ENCODE results near the gene FAM25A.
"Not testable (repeated sequence)": the region's sequence is repeated elsewhere in the genome, so short reads cannot be mapped to it uniquely, and the experiment has no call there.

FAM25A gene

DNA sequence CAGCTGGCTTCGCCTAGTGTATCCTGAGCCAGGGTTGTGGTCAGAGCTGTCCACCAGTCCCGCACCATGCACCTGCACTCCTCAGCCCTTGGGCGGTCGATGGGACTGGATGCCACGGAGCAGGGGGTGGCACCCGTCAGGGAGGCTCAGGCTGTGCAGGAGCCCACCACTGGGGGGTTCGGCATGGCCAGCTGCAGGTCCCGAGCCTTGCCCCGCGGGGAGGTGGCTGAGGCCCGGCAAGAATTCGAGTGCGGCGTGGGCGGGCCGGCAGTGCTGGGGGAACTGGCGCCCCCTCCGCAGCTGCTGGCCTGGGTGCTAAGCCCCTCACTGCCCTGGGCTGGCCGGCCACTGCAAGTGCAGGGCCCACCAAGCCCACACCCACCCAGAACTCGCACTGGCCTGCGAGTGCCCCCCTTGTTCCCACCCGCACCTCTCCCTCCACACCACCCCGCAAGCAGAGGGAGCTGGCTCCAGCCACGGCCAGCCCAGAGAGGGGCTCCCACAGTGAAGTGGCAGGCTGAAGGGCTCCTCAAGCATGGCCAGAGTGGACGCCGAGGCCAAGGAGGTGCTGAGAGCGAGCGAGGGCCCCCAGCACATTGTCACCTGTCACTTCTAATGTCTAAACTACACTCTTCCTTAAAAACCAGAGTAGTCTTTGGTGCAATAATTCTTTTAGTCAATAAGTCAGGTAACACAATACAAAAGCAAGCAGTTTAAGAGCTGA is 11.0 kb downstream of the FAM25A start:
- Mint-ChIP-seq H3K4me1 (ENCODE audit: low read depth) (no peaks in the 10 kb centered on the region), H3K27me3 (no peaks in the 10 kb centered on the region), H3K9me3 (ENCODE audit: low read depth) (no peaks in the 10 kb centered on the region), H3K27ac (no peak overlapping the region), H3K4me3 (no peak overlapping the region), H3K36me3 (no peaks in the 10 kb centered on the region)

DNA sequence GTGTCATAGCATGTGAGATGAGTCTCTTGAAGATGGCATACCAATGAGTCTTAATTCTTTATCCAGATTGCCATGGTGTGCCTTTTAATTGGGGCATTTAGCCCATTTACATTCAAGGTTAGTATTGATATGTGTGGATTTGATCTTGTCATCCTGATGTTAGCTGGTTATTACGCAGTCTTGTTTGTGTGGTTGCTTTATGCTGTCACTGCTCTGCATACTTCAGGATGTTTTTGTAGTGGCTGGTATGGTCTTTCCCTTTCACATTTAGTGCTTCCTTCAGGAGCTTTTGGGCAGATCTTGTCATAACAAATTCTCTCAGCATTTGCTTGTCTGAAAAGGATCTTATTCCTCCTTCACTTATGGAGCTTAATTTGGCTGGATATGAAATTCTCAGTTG is 16.5 kb downstream of the FAM25A start:
- H3K4me3 Mint-ChIP-seq = no peak overlapping the region
- no peaks in the 10 kb centered on the region for H3K27me3 Mint-ChIP-seq
- H3K9me3 Mint-ChIP-seq (ENCODE audit: low read depth) = no peaks in the 10 kb centered on the region
- no peaks in the 10 kb centered on the region for H3K4me1 Mint-ChIP-seq (ENCODE audit: low read depth)
- H3K27ac Mint-ChIP-seq = no peak overlapping the region
- H3K36me3 Mint-ChIP-seq = peaks cover 4% of the 10 kb centered on the region

DNA sequence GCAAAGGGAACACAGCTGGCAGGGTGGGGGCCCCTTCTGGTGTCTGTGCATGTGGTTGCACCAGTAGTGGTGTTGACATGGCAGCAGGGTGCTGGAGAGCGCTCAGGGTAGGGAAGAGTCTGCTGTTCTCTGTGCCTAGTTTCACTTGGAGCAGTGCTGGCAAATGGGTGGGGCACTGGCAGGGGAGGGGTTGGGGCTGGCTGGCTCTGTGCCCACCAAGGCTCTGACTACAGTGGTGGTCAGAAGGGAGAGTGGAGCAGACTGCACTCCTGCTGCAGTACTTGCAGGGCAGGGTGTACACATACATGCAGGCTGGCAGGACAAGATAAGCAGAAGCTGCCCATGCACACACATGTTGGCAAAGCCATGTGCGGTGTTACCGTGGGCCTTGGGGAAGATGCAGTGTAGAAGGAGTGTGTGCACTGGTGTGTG is 18.2 kb downstream of the FAM25A start:
- Mint-ChIP-seq H3K27me3 (no peaks in the 10 kb centered on the region), H3K9me3 (ENCODE audit: low read depth) (no peaks in the 10 kb centered on the region), H3K4me3 (no peak overlapping the region), H3K36me3 (peaks cover 8% of the 10 kb centered on the region), H3K27ac (no peak overlapping the region), H3K4me1 (ENCODE audit: low read depth) (no peaks in the 10 kb centered on the region)

DNA sequence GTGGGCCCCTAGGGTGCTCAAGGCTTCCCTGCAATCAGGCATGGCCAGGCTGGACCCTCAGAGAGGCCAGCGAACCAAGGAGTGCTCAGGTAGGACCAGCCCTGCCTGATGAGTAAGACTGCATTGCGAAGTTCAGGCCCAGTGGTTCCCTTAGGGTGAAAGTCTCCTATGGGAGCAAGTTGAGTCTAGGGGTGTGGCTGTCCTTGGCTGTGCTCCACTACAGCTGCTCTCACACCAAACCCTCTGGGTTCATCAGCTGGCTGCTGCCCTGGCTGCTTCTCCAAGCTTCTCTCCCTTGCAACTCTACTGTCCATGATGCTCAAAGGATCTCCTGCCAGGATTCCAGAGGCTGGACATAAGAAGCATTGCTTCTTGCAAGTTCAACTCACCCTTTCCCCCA is 18.7 kb downstream of the FAM25A start:
- Mint-ChIP-seq H3K36me3 (peaks cover 8% of the 10 kb centered on the region), H3K27me3 (no peaks in the 10 kb centered on the region), H3K4me1 (ENCODE audit: low read depth) (no peaks in the 10 kb centered on the region), H3K9me3 (ENCODE audit: low read depth) (no peaks in the 10 kb centered on the region), H3K4me3 (no peak overlapping the region), H3K27ac (no peak overlapping the region)

DNA sequence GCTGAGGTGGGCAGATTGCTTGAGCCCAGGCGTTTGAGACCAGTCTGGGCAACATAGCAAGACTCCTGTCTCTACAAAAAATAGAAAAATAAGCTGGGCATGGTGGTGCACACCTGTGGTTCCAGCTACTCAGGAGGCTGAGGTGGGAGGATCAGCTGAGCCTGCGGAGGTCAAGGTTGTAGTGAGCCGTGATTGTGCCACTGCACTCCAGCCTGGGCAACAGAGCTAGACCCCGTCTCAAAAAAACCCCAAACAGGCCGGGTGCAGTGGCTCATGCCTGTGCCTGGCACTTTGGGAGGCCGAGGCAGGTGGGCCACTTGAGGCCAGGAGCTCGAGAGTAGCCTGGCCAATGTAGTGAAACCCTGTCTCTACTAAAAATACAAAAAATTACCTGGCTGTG is 23.5 kb downstream of the FAM25A start:
- not testable (repeated sequence) for H3K9me3 Mint-ChIP-seq (ENCODE audit: low read depth); H3K4me3 Mint-ChIP-seq; H3K4me1 Mint-ChIP-seq (ENCODE audit: low read depth); H3K27ac Mint-ChIP-seq; H3K27me3 Mint-ChIP-seq
- peaks cover 14% of the 10 kb centered on the region for H3K36me3 Mint-ChIP-seq

DNA sequence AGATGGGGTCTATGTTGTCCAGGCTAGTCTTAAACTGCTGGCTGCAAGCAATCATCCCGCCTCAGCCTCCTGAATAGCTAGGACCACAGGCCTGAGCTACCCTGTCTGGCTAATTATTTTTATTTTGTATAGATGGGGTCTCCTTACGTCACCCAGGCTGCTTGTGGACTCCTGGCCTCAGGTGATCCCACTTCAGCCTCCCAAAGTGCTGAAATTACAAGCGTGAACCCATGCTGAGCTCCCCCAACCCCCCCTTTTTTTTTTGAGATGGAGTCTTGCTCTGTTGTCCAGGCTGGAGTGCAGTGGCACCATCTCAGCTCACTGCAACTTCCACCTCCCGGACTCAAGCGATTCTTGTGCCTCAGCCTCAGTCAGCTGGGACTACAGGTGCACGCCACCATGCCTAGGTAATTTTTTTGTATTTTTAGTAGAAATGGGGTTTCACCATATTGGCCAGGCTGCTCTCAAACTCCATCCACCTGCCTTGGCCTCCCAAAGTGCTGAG is 25.4 kb downstream of the FAM25A start:
- Mint-ChIP-seq H3K9me3 (ENCODE audit: low read depth) (no peaks in the 10 kb centered on the region), H3K4me1 (ENCODE audit: low read depth) (no peaks in the 10 kb centered on the region), H3K27me3 (no peaks in the 10 kb centered on the region), H3K36me3 (peaks cover 16% of the 10 kb centered on the region), H3K4me3 (no peak overlapping the region), H3K27ac (no peak overlapping the region)

DNA sequence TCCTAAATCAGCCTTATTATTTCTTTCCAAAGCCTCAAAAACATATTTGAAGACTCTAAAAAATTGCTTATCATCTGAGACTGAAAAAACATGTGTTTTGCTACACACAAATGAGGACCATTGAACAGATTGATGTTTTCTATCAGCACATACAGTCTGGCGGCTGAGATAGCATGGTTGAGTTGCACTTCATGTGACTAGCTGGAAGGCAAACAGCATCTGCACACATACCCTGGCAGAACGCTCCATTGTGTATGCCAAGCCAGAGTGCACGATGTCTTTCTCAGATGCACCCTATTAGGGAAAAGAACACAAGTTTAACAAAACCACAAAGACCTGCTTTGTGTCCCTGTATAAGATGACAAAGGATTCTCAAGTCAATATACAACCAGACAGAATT is 33.0 kb downstream of the FAM25A start:
- Mint-ChIP-seq H3K27ac (no peak overlapping the region), H3K9me3 (ENCODE audit: low read depth) (no peaks in the 10 kb centered on the region), H3K4me1 (ENCODE audit: low read depth) (no peaks in the 10 kb centered on the region), H3K36me3 (peaks cover 13% of the 10 kb centered on the region), H3K27me3 (no peaks in the 10 kb centered on the region), H3K4me3 (no peak overlapping the region)

DNA sequence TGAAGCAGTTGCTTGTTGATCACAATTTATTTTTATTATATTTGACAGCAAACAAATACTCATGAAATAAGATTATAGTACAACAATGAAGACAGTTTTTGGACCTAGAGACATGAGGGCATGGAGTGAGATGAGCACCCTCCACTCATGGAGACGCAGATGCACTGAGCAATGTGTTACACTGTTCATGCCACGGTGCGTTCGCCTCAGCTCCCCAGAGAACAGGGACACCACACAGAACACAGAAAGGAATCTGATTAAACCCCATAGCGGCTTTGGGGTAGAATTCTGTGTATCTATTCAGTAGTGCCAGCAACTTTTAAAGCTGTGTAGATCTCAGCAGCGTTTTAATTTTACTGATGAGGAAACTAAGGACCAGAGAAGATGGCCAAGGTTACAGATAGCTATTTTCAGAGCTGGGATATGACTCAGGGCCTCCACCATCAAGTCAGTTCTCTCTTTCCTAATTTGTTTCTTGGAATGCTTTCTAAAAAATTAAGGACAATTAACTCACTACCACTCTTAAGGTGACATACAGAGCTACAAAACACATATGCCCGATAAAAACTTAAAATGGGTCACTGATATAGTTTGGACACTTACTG is 33.6 kb downstream of the FAM25A start:
- H3K4me1 Mint-ChIP-seq (ENCODE audit: low read depth) = no peaks in the 10 kb centered on the region
- no peak overlapping the region for H3K4me3 Mint-ChIP-seq
- H3K36me3 Mint-ChIP-seq = peaks cover 13% of the 10 kb centered on the region
- H3K27ac Mint-ChIP-seq = no peak overlapping the region
- H3K27me3 Mint-ChIP-seq = no peaks in the 10 kb centered on the region
- no peaks in the 10 kb centered on the region for H3K9me3 Mint-ChIP-seq (ENCODE audit: low read depth)

DNA sequence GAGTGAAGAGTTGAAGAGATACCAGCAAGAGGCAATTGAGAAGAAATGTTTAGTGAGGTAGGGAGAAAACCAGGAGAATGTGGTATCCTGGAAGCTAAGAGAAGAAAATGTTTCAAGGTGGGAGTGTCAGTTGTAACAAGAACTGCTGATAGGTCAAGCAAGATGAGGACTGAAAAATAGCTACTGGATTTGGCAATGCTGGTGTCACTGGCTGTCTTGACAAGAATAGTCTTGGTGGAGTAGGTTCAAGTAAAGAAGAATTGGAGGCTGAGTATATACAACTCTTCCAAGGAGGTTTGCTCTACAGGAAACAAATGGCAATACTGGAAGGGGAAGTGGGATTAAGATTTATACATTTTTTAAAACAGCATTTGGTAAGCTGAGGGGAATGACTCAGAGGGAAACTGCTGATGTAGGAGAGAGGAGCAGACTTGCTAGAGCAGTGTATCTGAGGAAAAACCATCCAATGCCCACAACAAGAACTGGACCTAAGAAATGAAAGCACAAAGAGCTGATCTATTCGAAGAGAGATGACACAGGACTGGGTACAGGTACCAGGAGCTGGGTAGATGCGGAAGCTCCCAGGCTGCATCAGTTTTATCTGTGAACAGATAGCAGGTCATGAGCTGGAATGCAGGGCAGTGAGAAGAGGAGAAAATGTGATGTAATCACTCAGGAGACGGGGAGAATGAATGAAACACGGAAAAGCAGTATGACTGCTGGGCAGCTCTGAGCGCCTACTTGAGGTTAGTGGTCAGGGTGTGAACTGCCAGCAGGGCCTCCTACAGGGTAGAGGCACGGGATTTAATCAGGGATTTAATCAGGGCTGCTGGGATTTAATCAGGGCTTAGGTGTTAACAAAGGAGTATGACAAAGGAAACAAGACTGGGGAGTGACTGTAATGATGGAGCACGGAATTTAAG is 34.5 kb downstream of the FAM25A start:
- Mint-ChIP-seq H3K27ac (no peak overlapping the region), H3K36me3 (peaks cover 12% of the 10 kb centered on the region), H3K4me1 (ENCODE audit: low read depth) (no peaks in the 10 kb centered on the region), H3K9me3 (ENCODE audit: low read depth) (no peaks in the 10 kb centered on the region), H3K27me3 (no peaks in the 10 kb centered on the region), H3K4me3 (no peak overlapping the region)

DNA sequence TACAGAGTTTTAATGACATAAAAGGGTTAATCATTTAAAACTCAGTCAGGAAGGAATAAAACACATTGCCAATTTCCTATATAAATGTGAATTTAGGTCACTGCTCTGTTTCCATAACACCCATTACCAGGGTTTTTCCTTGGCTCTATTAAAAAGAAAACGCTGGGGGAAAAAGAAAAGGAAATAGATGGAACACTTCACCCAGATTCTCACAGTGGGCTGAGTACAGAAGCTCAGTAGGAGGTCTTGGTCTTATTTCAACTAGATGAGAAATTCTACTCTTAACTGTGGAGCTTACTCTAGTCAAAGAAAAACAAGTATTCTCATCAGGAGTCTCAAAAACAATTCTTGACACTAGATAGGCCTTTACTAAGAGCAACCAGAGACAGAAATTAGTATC is 38.1 kb downstream of the FAM25A start:
- no peak overlapping the region for H3K4me3 Mint-ChIP-seq
- no peaks in the 10 kb centered on the region for H3K9me3 Mint-ChIP-seq (ENCODE audit: low read depth)
- H3K4me1 Mint-ChIP-seq (ENCODE audit: low read depth) = no peaks in the 10 kb centered on the region
- peaks cover 6% of the 10 kb centered on the region for H3K36me3 Mint-ChIP-seq
- no peaks in the 10 kb centered on the region for H3K27me3 Mint-ChIP-seq
- H3K27ac Mint-ChIP-seq = no peak overlapping the region

DNA sequence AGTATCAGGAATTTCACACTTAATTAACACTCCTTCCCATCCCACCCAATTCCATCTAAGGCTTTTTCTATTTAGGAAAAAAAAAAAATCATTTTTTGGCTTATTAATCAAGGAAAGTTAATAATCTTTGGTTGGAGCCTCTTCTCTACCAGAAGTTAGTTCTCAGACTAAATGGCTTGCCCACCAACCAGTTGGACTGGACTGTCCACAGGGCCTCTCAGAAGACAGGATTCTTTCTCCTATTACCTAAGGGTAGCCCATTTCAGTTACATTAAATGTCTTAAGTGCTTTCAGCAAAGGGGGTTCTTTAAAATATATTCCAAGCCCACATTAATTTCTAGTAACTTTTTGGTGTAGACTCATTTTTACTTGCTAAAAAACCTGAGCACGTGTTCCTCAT is 39.3 kb downstream of the FAM25A start:
- Mint-ChIP-seq H3K36me3 (peaks cover 8% of the 10 kb centered on the region), H3K27me3 (no peaks in the 10 kb centered on the region), H3K4me1 (ENCODE audit: low read depth) (no peaks in the 10 kb centered on the region), H3K9me3 (ENCODE audit: low read depth) (no peaks in the 10 kb centered on the region), H3K4me3 (no peak overlapping the region), H3K27ac (no peak overlapping the region)

DNA sequence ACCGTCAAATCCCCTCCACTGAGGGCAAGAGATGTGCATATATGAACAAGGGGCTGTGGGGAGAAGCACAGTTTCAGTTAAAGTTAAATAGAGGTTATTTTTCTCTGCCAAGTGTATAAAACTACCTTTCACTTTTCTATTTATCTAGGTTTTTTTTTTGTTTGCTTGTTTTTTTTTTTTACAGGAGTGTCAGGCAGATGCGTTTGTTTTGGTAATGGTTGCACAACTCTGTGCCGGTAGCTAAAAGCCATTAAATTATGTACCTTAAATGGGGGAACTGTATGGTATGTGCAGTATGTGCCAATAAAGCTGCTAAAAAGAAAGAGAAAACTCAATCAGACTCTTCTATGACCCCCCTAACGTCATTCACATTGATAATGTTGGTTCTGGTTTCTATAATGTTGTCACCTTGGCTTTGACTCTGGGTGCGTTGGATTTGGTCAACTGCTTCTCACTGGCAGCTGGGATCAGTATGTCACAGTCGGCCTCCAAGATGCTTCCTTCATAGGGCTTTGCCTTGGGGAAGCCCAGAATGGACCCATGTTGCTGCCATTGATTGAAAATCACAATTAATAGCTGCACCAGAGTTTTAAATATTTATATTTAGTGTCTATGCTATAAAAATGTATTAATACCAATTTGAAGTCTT is 40.3 kb downstream of the FAM25A start:
- Mint-ChIP-seq H3K9me3 (ENCODE audit: low read depth) (no peaks in the 10 kb centered on the region), H3K4me1 (ENCODE audit: low read depth) (no peaks in the 10 kb centered on the region), H3K36me3 (peaks cover 10% of the 10 kb centered on the region)

DNA sequence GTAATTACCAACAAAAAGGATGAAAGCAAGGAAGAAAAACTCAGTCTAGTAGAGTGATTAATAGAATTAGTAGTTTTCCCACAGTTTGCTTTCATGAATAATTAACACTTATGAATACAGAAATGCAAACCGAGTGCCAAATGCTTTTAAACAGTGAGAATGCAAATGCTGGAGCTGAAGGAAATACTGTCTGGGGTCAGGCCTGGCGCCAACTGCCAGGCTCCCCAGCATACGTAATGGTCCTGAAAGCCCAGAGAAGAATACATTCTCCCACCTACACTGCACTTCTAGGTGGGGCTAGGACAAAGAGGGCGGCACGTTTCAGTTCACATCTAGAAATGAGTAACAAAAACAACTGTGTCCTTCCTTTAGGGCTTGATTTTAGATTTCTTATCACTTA is 44.6 kb downstream of the FAM25A start:
- no peak overlapping the region for H3K4me3 Mint-ChIP-seq
- H3K27ac Mint-ChIP-seq = peak overlapping the region; percentile 22
- H3K4me1 Mint-ChIP-seq (ENCODE audit: low read depth) = no peaks in the 10 kb centered on the region
- H3K36me3 Mint-ChIP-seq = peaks cover 14% of the 10 kb centered on the region
- no peaks in the 10 kb centered on the region for H3K27me3 Mint-ChIP-seq
- H3K9me3 Mint-ChIP-seq (ENCODE audit: low read depth) = no peaks in the 10 kb centered on the region

More for the DNA sequence above, 40.3 kb downstream of the FAM25A start:
- Mint-ChIP-seq H3K4me3 (no peak overlapping the region), H3K27me3 (no peaks in the 10 kb centered on the region), H3K27ac (peak overlapping the region; percentile 25)

DNA sequence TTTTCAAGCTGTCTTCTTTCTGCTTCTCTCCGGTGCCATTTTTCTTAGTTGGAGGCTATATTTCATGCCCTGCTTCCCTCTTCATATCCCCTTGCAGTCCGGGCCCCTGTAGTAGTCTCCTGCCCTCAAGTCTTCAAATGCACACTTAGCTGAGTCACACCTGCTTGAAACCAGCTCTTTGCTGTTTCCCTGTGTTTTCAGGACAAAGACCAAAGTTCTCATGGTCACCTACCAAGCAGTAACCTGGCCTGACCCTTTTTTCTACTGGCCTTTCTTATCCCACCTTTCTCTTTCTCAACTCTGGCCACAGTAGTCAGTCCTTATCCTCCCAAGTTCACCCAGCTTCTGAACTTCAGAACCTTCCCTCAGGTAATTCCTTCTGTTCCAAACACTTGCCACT is 46.1 kb downstream of the FAM25A start:
- peaks cover 13% of the 10 kb centered on the region for H3K36me3 Mint-ChIP-seq
- no peaks in the 10 kb centered on the region for H3K9me3 Mint-ChIP-seq (ENCODE audit: low read depth)
- H3K27me3 Mint-ChIP-seq = no peaks in the 10 kb centered on the region
- peak overlapping the region; percentile 73 for H3K27ac Mint-ChIP-seq
- H3K4me3 Mint-ChIP-seq = no peak overlapping the region
- H3K4me1 Mint-ChIP-seq (ENCODE audit: low read depth) = no peaks in the 10 kb centered on the region

DNA sequence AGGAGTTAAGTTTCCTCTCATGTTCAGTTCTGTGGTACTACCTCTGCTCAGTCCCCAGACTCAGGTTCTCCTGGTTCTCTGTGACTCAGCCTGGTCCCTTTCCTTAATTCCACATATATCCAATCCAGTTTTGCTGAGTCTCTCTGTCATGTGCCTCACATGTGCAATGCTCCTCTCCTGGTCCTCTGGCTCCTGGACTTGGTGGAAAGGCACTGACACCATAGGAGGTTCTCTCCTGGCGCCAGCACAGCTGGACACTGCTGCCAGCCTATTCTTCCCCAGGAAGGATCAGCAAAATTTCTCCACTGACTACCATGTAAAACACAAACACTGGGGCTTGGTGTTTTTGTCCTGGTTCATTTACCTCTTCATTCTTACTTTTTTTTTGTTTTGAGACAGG is 46.8 kb downstream of the FAM25A start:
- Mint-ChIP-seq H3K4me1 (ENCODE audit: low read depth) (no peaks in the 10 kb centered on the region), H3K36me3 (peaks cover 13% of the 10 kb centered on the region), H3K9me3 (ENCODE audit: low read depth) (no peaks in the 10 kb centered on the region), H3K27ac (peak overlapping the region; percentile 64), H3K27me3 (no peaks in the 10 kb centered on the region), H3K4me3 (no peak overlapping the region)

Data from activated naive CD8-positive, alpha-beta T cell (primary cell).